HCT116 (cell line): ENCODE results near the gene TMEM204. TPM values are rescaled to one million over a fixed set of nuclear protein-coding genes. Genes with fewer than 3 reads are reported as not detected.

Source experiments
- ATAC-seq: fragments of 200-7000 bp; cut with Tn5 transposase; 2 replicates; pipeline ENCODE4 v1.9.1; 2020; ENCODE audit warnings: mild to moderate bottlenecking, moderate library complexity
- BruUV-seq: library from RNA; stranded (reverse); fragments of 400-500 nt; replicated peaks from 2 replicates; lab custom pipeline; 2021; lab: Mats Ljungman, UMichigan
- CTCF ChIA-PET: fragments of 300-600 bp; sonication (Branson Sonifier 250); formaldehyde crosslinking; loops from one replicate; lab custom pipeline; 2021; ENCODE audit warnings: antibody characterized with exemption; lab: Charles Lee
- POLR2A ChIA-PET: fragments of 300-600, 350-600 bp; sonication (Branson Sonifier 250); formaldehyde crosslinking; loops from one replicate; lab custom pipeline; 2021; ENCODE audit warnings: antibody characterized with exemption; lab: Charles Lee
- RAD21 ChIA-PET, 2 experiments: fragments of 300-600 bp; sonication (Branson Sonifier 250); formaldehyde crosslinking; loops; one replicate each; lab custom pipeline; 2023; ENCODE audit warnings: low total read pairs in 2 of 2; ENCODE audit not compliant: uncharacterized antibody in 2 of 2, unreplicated experiment in 2 of 2, low non-redundant PET in 1 of 2; lab: Charles Lee
- DNase-seq: peaks from one replicate; pipeline ENCODE4 v3.0.0-alpha.2; 2010; ENCODE audit warnings: low read depth, low spot score
- H2AFZ ChIP-seq: fragments of 200-600 bp; shearing (Covaris generic), sonication (generic); 2 replicates; pipeline ENCODE4 v1.6.1; 2017; ENCODE audit warnings: low read depth, mixed run types, mixed read lengths, antibody characterized with exemption, low read length; ENCODE audit not compliant: poor library complexity, severe bottlenecking
- H3K27ac ChIP-seq: 2 replicates; pipeline ENCODE4 v1.5.1; 2012; ENCODE audit warnings: low read depth, low read length
- H3K27me3 ChIP-seq: fragments of 200-600 bp; sonication (generic); 2 replicates; pipeline ENCODE4 v1.6.1; 2016; ENCODE audit warnings: mixed run types, low read length, mixed read lengths; ENCODE audit not compliant: insufficient read depth
- H3K36me3 ChIP-seq, 2 experiments: fragments of 200-500 bp in 1 of 2; fragments of 200-600 bp in 1 of 2; sonication (Bioruptor generic) in 1 of 2; sonication (generic) in 1 of 2; 2 replicates each; pipeline versions ENCODE4 v1.5.1 to v1.6.1; 2014 to 2016; ENCODE audit warnings: low read length in 2 of 2, inconsistent platforms in 1 of 2, mixed read lengths in 1 of 2, mixed run types in 1 of 2; ENCODE audit not compliant: insufficient read depth in 2 of 2, control insufficient read depth in 1 of 2
- H3K4me1 ChIP-seq, 2 experiments: fragments of 200-600 bp in 1 of 2; sonication (generic) in 1 of 2; 2 replicates each; pipeline versions ENCODE4 v1.5.1 to v1.6.1; 2012 to 2017; ENCODE audit warnings: low read length in 2 of 2, inconsistent platforms in 1 of 2, mild to moderate bottlenecking in 1 of 2, mixed read lengths in 1 of 2, mixed run types in 1 of 2, moderate library complexity in 1 of 2; ENCODE audit not compliant: insufficient read depth in 2 of 2, control insufficient read depth in 1 of 2
- H3K4me2 ChIP-seq: fragments of 200-600 bp; sonication (generic); 2 replicates; pipeline ENCODE4 v1.6.1; 2017; ENCODE audit warnings: mixed run types, low read length, mixed read lengths
- H3K4me3 ChIP-seq, 2 experiments: fragments of 200-600 bp in 1 of 2; sonication (generic) in 1 of 2; replicated peaks in 1 of 2; 2 replicates each; pipeline ENCODE4 v1.5.1; 2011 to 2016; ENCODE audit warnings: low read length in 2 of 2, control low read depth in 1 of 2, low read depth in 1 of 2, mild to moderate bottlenecking in 1 of 2, mixed read lengths in 1 of 2, mixed run types in 1 of 2
- H3K79me2 ChIP-seq: fragments of 200-600 bp; sonication (generic); 2 replicates; pipeline ENCODE4 v1.6.1; 2017; ENCODE audit warnings: mild to moderate bottlenecking, mixed run types, low read length, moderate library complexity, mixed read lengths; ENCODE audit not compliant: insufficient read depth
- H3K9ac ChIP-seq: fragments of 200-600 bp; sonication (generic); 2 replicates; pipeline ENCODE4 v1.6.1; 2016; ENCODE audit warnings: low read length, mixed read lengths
- H3K9me2 ChIP-seq: fragments of 200-600 bp; sonication (generic), shearing (Covaris generic); 2 replicates; pipeline ENCODE4 v1.6.1; 2017; ENCODE audit warnings: mixed run types, mild to moderate bottlenecking, moderate library complexity; ENCODE audit not compliant: insufficient read depth
- H3K9me3 ChIP-seq, 2 experiments: fragments of 200-500 bp in 1 of 2; fragments of 200-600 bp in 1 of 2; sonication (Bioruptor generic) in 1 of 2; sonication (generic) in 1 of 2; 2 replicates each; pipeline ENCODE4 v1.6.1; 2014 to 2017; ENCODE audit warnings: low read length in 2 of 2, mixed read lengths in 2 of 2, inconsistent platforms in 1 of 2, low read depth in 1 of 2, mild to moderate bottlenecking in 1 of 2, mixed run types in 1 of 2, moderate library complexity in 1 of 2; ENCODE audit not compliant: control insufficient read depth in 1 of 2, insufficient read depth in 1 of 2
- H4K20me1 ChIP-seq: fragments of 200-600 bp; sonication (generic), shearing (Covaris generic); 2 replicates; pipeline ENCODE4 v1.6.1; 2017; ENCODE audit warnings: mixed run types, mild to moderate bottlenecking, moderate library complexity; ENCODE audit not compliant: insufficient read depth
- ATF3 ChIP-seq: IDR thresholded peaks from 2 replicates; pipeline ENCODE4 v1.6.1; 2012
- EGR1 ChIP-seq: IDR thresholded peaks from 2 replicates; pipeline ENCODE4 v1.6.1; 2012; ENCODE audit warnings: low read depth
- EZH2 ChIP-seq: fragments of 200-600 bp; sonication (generic); IDR thresholded peaks from 2 replicates; pipeline ENCODE4 v1.6.1; 2017; ENCODE audit warnings: antibody characterized with exemption, mixed run types
- EZH2phosphoT487 ChIP-seq: fragments of 200-600 bp; IDR thresholded peaks from 2 replicates; pipeline ENCODE4 v1.6.1; 2018; ENCODE audit warnings: antibody characterized with exemption, borderline replicate concordance
- MAX ChIP-seq: IDR thresholded peaks from 2 replicates; pipeline ENCODE4 v1.6.1; 2012
- POLR2A ChIP-seq: IDR thresholded peaks from 2 replicates; pipeline ENCODE4 v1.7.0; 2011; ENCODE audit warnings: borderline replicate concordance; ENCODE audit not compliant: insufficient read depth, insufficient read length; ENCODE audit errors: extremely low read depth
- RAD21 ChIP-seq: IDR thresholded peaks from 2 replicates; pipeline ENCODE4 v1.6.1; 2012; ENCODE audit warnings: low read depth, mild to moderate bottlenecking
- SIN3A ChIP-seq: IDR thresholded peaks from 2 replicates; pipeline ENCODE4 v1.6.1; 2012; ENCODE audit warnings: low read depth
- YY1 ChIP-seq: IDR thresholded peaks from 2 replicates; pipeline ENCODE4 v1.6.1; 2011; ENCODE audit warnings: low read length, low read depth, moderate library complexity, mild to moderate bottlenecking; ENCODE audit not compliant: insufficient replicate concordance; ENCODE audit errors: extremely low read depth
- intact Hi-C: fragments of 100-400 bp; cut with micrococcal nuclease; formaldehyde crosslinking; loops from 2 replicates; pipeline ENCODE4 v1.10.0; 2022
- total RNA-seq: library from RNA; stranded (reverse); gene quantifications from one replicate; pipeline ENCODE4 v1.2.1, GENCODE V29; 2021; ENCODE audit not compliant: unreplicated experiment
- TF ChIP-seq, protein P1 (sequence below), 3 experiments: fragments of 200-600 bp in 1 of 3; sonication (generic) in 1 of 3; IDR thresholded peaks in 2 of 3; conservative IDR thresholded peaks in 1 of 3; 2 replicates each; pipeline ENCODE4 v1.5.1; 2012 to 2017; ENCODE audit warnings: low read depth in 2 of 3, low read length in 2 of 3, antibody characterized with exemption in 1 of 3, borderline replicate concordance in 1 of 3, control low read depth in 1 of 3, mild to moderate bottlenecking in 1 of 3, mixed read lengths in 1 of 3, mixed run types in 1 of 3, moderate library complexity in 1 of 3; ENCODE audit not compliant: insufficient read depth in 1 of 3
- TF ChIP-seq, protein P2 (sequence below): IDR thresholded peaks from 2 replicates; pipeline ENCODE4 v1.6.1; 2011; ENCODE audit warnings: mild to moderate bottlenecking, low read length, moderate library complexity; ENCODE audit not compliant: insufficient replicate concordance; ENCODE audit errors: extremely low read depth

TMEM204 gene
- total RNA-seq, 1 experiment from 2014 or later = 0.22 TPM

DNA sequence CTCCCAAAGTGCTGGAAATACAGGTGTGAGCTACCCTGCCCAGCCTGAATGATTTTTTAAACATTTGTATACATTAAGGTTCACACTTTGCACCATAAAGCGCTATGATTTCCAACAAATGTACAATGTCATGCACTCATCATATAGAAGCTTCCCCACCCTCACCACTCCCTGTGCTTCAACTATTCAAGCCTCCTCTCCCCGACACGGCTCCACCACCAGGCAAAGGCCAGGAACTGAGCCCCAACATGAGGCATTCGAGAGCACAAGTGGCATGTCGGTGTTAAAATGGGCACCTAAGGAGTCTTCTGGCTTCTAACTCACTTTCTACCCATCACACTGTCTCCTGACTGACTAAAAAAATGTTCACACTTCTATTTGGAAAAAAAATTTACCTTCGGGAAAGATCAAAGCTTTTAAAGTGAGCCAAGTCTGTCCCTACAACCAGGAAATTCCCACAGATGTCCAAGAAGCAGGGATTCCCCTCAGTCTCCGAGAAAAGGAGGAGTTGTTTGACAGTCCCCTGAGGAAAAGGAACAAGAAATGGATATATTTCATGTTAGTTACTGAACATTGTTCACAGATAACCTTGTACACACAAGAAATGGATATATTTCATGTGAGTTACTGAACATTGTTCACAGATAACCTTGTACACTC, 37.7 kb downstream of the TMEM204 start:
- H3K9me3 ChIP-seq = no peaks in the 10 kb centered on the region
- H2AFZ ChIP-seq = no peak overlapping the region
- no TSS peak for BruUV-seq
- H3K4me3 ChIP-seq = no peak overlapping the region
- H3K9me2 ChIP-seq = no peaks in the 10 kb centered on the region
- ATAC-seq (no peak), DNase-seq (no peak)
- no peak overlapping the region for H3K4me2 ChIP-seq
- H3K36me3 ChIP-seq = no peaks in the 10 kb centered on the region
- no peak overlapping the region for H3K27ac ChIP-seq
- ChIA-PET CTCF (no interaction called here), RAD21 (no interaction called here), POLR2A (no interaction called here)
- no peaks in the 10 kb centered on the region for H3K27me3 ChIP-seq
- H3K79me2 ChIP-seq = no peaks in the 10 kb centered on the region
- H3K4me1 ChIP-seq = no peaks in the 10 kb centered on the region
- TF ChIP-seq EZH2 = no peak
- TF ChIP-seq POLR2A = no peak
- TF ChIP-seq YY1 = no peak
- TF ChIP-seq, protein P1, sequence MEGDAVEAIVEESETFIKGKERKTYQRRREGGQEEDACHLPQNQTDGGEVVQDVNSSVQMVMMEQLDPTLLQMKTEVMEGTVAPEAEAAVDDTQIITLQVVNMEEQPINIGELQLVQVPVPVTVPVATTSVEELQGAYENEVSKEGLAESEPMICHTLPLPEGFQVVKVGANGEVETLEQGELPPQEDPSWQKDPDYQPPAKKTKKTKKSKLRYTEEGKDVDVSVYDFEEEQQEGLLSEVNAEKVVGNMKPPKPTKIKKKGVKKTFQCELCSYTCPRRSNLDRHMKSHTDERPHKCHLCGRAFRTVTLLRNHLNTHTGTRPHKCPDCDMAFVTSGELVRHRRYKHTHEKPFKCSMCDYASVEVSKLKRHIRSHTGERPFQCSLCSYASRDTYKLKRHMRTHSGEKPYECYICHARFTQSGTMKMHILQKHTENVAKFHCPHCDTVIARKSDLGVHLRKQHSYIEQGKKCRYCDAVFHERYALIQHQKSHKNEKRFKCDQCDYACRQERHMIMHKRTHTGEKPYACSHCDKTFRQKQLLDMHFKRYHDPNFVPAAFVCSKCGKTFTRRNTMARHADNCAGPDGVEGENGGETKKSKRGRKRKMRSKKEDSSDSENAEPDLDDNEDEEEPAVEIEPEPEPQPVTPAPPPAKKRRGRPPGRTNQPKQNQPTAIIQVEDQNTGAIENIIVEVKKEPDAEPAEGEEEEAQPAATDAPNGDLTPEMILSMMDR (IDR thresholded peaks at IDR 0.05 in 2 of 3, conservative IDR thresholded peaks at IDR 0.05 in 1 of 3; ENCODE audit: borderline replicate concordance in 1 of 3, insufficient read depth in 1 of 3, low read depth in 2 of 3, low read length in 2 of 3) = no peak
- no peak for TF ChIP-seq RAD21
- TF ChIP-seq, protein P2, sequence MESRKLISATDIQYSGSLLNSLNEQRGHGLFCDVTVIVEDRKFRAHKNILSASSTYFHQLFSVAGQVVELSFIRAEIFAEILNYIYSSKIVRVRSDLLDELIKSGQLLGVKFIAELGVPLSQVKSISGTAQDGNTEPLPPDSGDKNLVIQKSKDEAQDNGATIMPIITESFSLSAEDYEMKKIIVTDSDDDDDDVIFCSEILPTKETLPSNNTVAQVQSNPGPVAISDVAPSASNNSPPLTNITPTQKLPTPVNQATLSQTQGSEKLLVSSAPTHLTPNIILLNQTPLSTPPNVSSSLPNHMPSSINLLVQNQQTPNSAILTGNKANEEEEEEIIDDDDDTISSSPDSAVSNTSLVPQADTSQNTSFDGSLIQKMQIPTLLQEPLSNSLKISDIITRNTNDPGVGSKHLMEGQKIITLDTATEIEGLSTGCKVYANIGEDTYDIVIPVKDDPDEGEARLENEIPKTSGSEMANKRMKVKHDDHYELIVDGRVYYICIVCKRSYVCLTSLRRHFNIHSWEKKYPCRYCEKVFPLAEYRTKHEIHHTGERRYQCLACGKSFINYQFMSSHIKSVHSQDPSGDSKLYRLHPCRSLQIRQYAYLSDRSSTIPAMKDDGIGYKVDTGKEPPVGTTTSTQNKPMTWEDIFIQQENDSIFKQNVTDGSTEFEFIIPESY = no peak
- TF ChIP-seq ATF3 = no peak
- TF ChIP-seq EZH2phosphoT487 = no peak
- TF ChIP-seq EGR1 = no peak
- TF ChIP-seq SIN3A = no peak
- TF ChIP-seq MAX = no peak
- H3K9ac ChIP-seq = no peak overlapping the region
- intact Hi-C loops = no loop called here
- no peaks in the 10 kb centered on the region for H4K20me1 ChIP-seq
